Panc1 (cell line): Measurements from ENCODE around the gene CYS1. TPM values are rescaled to one million over a fixed set of nuclear protein-coding genes. Genes with fewer than 3 reads are reported as not detected.
"Not testable (repeated sequence)": the region's sequence is repeated elsewhere in the genome, so short reads cannot be mapped to it uniquely, and the experiment has no call there.

Experiments
- ATAC-seq: fragments of 200-7000 bp; cut with Tn5 transposase; 2 replicates; pipeline ENCODE4 v1.9.1; 2020; ENCODE audit warnings: mild to moderate bottlenecking, moderate library complexity
- BruUV-seq: library from RNA; stranded (reverse); fragments of 400-500 nt; replicated peaks from 2 replicates; lab custom pipeline; 2021; lab: Mats Ljungman, UMichigan
- CTCF ChIA-PET: fragments of 300-600 bp; sonication (Branson Sonifier 250); formaldehyde crosslinking; loops from one replicate; lab custom pipeline; 2022; ENCODE audit warnings: antibody characterized with exemption; lab: Charles Lee
- POLR2A ChIA-PET: fragments of 300-600 bp; sonication (Branson Sonifier 250); formaldehyde crosslinking; loops from one replicate; lab custom pipeline; 2022; ENCODE audit warnings: antibody characterized with exemption; lab: Charles Lee
- DNase-seq: peaks from one replicate; pipeline ENCODE4 v3.0.0-alpha.2; 2010; ENCODE audit warnings: low read depth, low spot score
- H3K27ac ChIP-seq: 2 replicates; pipeline ENCODE4 v1.5.1; 2011; ENCODE audit warnings: mild to moderate bottlenecking, low read length, inconsistent platforms
- H3K27me3 ChIP-seq: fragments of 200-500 bp; sonication (Bioruptor generic); 2 replicates; pipeline ENCODE4 v1.6.0; 2014; ENCODE audit warnings: low read length, inconsistent platforms; ENCODE audit not compliant: control insufficient read depth, insufficient read depth
- H3K36me3 ChIP-seq: fragments of 200-500 bp; sonication (Bioruptor generic); 2 replicates; pipeline ENCODE4 v1.5.1; 2014; ENCODE audit warnings: inconsistent platforms, mild to moderate bottlenecking, low read length, moderate library complexity; ENCODE audit not compliant: control insufficient read depth, insufficient read depth
- H3K4me1 ChIP-seq: 2 replicates; pipeline ENCODE4 v1.5.1; 2011; ENCODE audit warnings: inconsistent platforms, mild to moderate bottlenecking, low read length, moderate library complexity; ENCODE audit not compliant: control insufficient read depth, insufficient read depth
- H3K4me3 ChIP-seq, 2 experiments: 2 replicates each; pipeline ENCODE4 v1.5.1; 2011 to 2012; ENCODE audit warnings: low read depth in 2 of 2, low read length in 2 of 2, mild to moderate bottlenecking in 2 of 2, inconsistent platforms in 1 of 2, moderate library complexity in 1 of 2
- H3K9me3 ChIP-seq: fragments of 200-500 bp; sonication (Bioruptor generic); 2 replicates; pipeline ENCODE4 v1.5.1; 2014; ENCODE audit warnings: low read depth, mild to moderate bottlenecking, inconsistent platforms, low read length, moderate library complexity; ENCODE audit not compliant: control insufficient read depth, insufficient read depth
- POLR2AphosphoS5 ChIP-seq: IDR thresholded peaks from 2 replicates; pipeline ENCODE4 v1.6.1; 2012; ENCODE audit warnings: mild to moderate bottlenecking, low read depth, low read length, moderate library complexity
- SIN3A ChIP-seq: IDR thresholded peaks from 2 replicates; pipeline ENCODE4 v1.6.1; 2012; ENCODE audit warnings: low read depth, mild to moderate bottlenecking, low read length, moderate library complexity, borderline replicate concordance; ENCODE audit not compliant: insufficient read depth
- TCF7L2 ChIP-seq: IDR thresholded peaks from 2 replicates; pipeline ENCODE4 v1.6.1; 2011; ENCODE audit warnings: mild to moderate bottlenecking, low read depth, low read length, inconsistent platforms
- in situ Hi-C: cut with HindIII; loops from 2 replicates; pipeline ENCODE4 v1.10.0; 2016; ENCODE audit warnings: low sequenced_read_pairs, low pct_unique_long_range_greater_than_20kb
- intact Hi-C: fragments of 100-400 bp; cut with micrococcal nuclease; formaldehyde crosslinking; loops from one replicate; pipeline ENCODE4 v1.10.0; 2022; ENCODE audit not compliant: unreplicated experiment
- total RNA-seq: library from RNA; stranded (reverse); gene quantifications from one replicate; pipeline ENCODE4 v1.2.1, GENCODE V29; 2021; ENCODE audit not compliant: unreplicated experiment
- TF ChIP-seq, protein P1 (sequence below): fragments of 450-650 bp; IDR thresholded peaks from 2 replicates; pipeline ENCODE4 v1.5.1; 2017; ENCODE audit warnings: mild to moderate bottlenecking
- TF ChIP-seq, protein P2 (sequence below), 2 experiments: IDR thresholded peaks; 2 replicates each; pipeline ENCODE4 v1.6.1; 2011 to 2012; ENCODE audit warnings: low read depth in 2 of 2, control low read depth in 1 of 2, low read length in 1 of 2, mild to moderate bottlenecking in 1 of 2, moderate library complexity in 1 of 2; ENCODE audit not compliant: insufficient read depth in 1 of 2

The CYS1 gene
- total RNA-seq, 1 experiment from 2014 or later = 20.4 TPM

DNA sequence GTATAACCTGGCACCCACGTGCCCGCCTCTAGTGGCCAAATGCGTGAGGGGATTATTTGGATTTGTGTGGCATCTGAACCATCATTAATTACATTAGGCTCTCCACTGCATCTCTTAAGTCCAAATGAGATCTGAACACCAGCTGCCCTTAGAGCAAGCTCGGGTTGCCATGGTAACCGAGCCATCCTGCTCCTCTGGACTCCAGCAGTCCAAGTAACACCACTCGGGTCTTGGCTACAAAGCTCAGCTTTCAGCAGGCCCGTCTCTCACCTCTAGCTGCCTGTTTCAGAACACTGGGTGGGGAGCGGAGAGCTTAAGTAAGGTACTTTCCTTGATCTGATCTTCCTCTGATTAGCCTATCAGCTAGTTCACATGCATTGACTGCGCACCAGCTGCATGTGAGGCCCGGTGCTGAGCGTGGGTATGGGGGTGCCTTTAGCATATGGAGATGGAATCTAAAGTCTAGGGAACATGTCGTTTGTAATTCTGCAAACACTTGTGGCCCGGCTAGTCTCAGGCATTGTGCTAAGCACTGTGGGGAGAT, 14.1 kb upstream of the CYS1 start:
- ChIA-PET CTCF (interaction anchor here (1.3 kb wide), 1 partner anchor 21 kb away, joined by 8 read pairs; no protein-coding TSS in a partner anchor), POLR2A (no interaction called here)
- Histone ChIP-seq H3K27me3 (no peaks in the 10 kb centered on the region), H3K27ac (no peak overlapping the region), H3K36me3 (no peaks in the 10 kb centered on the region), H3K4me1 (peaks cover 10% of the 10 kb centered on the region; the same call in 1 of the 2 replicates), H3K4me3 (no peak overlapping the region), H3K9me3 (no peaks in the 10 kb centered on the region)
- no TSS peak for BruUV-seq
- in situ Hi-C loops = no loop called here
- TF ChIP-seq POLR2AphosphoS5 = no peak
- no peak for TF ChIP-seq TCF7L2
- TF ChIP-seq, protein P1, sequence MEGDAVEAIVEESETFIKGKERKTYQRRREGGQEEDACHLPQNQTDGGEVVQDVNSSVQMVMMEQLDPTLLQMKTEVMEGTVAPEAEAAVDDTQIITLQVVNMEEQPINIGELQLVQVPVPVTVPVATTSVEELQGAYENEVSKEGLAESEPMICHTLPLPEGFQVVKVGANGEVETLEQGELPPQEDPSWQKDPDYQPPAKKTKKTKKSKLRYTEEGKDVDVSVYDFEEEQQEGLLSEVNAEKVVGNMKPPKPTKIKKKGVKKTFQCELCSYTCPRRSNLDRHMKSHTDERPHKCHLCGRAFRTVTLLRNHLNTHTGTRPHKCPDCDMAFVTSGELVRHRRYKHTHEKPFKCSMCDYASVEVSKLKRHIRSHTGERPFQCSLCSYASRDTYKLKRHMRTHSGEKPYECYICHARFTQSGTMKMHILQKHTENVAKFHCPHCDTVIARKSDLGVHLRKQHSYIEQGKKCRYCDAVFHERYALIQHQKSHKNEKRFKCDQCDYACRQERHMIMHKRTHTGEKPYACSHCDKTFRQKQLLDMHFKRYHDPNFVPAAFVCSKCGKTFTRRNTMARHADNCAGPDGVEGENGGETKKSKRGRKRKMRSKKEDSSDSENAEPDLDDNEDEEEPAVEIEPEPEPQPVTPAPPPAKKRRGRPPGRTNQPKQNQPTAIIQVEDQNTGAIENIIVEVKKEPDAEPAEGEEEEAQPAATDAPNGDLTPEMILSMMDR = no peak
- ATAC-seq (no peak), DNase-seq (no peak)
- intact Hi-C loops = no loop called here

DNA sequence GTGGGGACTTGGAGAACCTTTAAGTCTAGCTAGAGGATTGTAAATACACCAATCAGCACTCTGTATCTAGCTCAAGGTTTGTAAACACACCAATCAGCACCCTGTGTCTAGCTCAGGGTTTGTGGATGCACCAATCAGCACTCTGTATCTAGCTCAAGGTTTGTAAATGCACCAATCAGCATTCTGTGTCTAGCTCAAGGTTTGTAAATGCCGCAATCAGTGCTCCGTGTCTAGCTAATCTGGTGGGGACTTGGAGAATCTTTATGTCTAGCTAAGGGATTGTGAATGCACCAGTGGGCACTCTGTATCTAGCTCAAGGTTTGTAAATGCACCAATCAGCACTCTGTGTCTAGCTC, 11.7 kb upstream of the CYS1 start:
- H3K4me3 ChIP-seq, H3K9me3 ChIP-seq, H3K27ac ChIP-seq, DNase-seq, ATAC-seq, H3K4me1 ChIP-seq, BruUV-seq, H3K27me3 ChIP-seq, intact Hi-C loops, H3K36me3 ChIP-seq, in situ Hi-C loops: not testable (repeated sequence)
- ChIA-PET POLR2A (interaction anchor here (0.6 kb wide), 1 partner anchor 20 kb away, joined by 3 read pairs; no protein-coding TSS in a partner anchor), CTCF (interaction anchor here (0.6 kb wide), 1 partner anchor 10 kb away, joined by 5 read pairs; no protein-coding TSS in a partner anchor)

DNA sequence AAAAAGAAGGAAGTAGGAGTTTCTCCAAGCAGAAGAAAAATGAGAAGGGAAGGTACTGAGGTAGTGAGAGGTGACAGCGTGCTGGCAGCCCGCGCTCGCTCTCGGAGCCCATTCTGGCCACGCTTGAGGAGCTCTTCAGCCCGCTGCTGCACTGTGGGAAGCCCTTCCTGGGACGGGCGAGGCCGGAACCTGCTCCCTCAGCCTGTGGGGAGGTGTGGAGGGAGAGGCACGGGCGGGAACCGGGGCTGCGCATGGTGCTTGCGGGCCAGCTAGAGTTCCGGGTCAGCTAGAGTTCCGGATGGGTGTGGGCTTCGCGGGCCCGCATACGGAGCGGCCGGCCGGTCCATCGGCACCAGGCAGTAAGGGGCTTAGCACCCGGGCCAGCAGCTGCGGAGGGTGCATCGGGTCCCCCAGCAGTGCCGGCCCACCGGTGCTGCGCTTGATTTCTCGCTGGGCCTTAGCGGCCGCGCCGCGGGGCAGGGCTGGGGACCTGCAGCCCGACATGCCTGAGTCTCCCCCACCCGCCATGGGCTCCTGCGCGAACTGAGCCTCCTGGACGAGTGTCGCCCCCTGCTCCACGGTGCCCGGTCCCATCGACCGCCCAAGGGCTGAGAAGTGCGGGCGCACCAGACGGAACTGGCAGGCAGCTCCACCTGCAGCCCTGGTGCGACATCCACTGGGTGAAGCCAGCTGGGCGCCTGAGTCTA, 11.1 kb upstream of the CYS1 start:
- ChIA-PET CTCF (no interaction called here), POLR2A (interaction anchor here (0.6 kb wide), 2 partner anchors 11 to 19 kb away, joined by 3 to 4 read pairs; partner anchors contain the start of gene CYS1)
- intact Hi-C loops = no loop called here
- no peak overlapping the region for H3K4me3 ChIP-seq
- 0 out of 2 replicates have a peak, but pooled peaks cover 3% of the 10 kb centered on the region for H3K4me1 ChIP-seq
- no peaks in the 10 kb centered on the region for H3K27me3 ChIP-seq
- DNase-seq = no peak
- ATAC-seq = no peak
- no peak for TF ChIP-seq TCF7L2
- TF ChIP-seq, protein P1 = no peak
- no peak for TF ChIP-seq POLR2AphosphoS5
- no peak for TF ChIP-seq SIN3A
- TF ChIP-seq, protein P2, sequence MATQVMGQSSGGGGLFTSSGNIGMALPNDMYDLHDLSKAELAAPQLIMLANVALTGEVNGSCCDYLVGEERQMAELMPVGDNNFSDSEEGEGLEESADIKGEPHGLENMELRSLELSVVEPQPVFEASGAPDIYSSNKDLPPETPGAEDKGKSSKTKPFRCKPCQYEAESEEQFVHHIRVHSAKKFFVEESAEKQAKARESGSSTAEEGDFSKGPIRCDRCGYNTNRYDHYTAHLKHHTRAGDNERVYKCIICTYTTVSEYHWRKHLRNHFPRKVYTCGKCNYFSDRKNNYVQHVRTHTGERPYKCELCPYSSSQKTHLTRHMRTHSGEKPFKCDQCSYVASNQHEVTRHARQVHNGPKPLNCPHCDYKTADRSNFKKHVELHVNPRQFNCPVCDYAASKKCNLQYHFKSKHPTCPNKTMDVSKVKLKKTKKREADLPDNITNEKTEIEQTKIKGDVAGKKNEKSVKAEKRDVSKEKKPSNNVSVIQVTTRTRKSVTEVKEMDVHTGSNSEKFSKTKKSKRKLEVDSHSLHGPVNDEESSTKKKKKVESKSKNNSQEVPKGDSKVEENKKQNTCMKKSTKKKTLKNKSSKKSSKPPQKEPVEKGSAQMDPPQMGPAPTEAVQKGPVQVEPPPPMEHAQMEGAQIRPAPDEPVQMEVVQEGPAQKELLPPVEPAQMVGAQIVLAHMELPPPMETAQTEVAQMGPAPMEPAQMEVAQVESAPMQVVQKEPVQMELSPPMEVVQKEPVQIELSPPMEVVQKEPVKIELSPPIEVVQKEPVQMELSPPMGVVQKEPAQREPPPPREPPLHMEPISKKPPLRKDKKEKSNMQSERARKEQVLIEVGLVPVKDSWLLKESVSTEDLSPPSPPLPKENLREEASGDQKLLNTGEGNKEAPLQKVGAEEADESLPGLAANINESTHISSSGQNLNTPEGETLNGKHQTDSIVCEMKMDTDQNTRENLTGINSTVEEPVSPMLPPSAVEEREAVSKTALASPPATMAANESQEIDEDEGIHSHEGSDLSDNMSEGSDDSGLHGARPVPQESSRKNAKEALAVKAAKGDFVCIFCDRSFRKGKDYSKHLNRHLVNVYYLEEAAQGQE (IDR thresholded peaks at IDR 0.05; ENCODE audit: insufficient read depth in 1 of 2, low read depth in 2 of 2, low read length in 1 of 2) = no peak
- H3K36me3 ChIP-seq = no peaks in the 10 kb centered on the region
- H3K27ac ChIP-seq = no peak overlapping the region
- in situ Hi-C loops = no loop called here
- no peaks in the 10 kb centered on the region for H3K9me3 ChIP-seq
- BruUV-seq = no TSS peak
